Medulla oblongata (tissue), 1 donor: ENCODE measurements around the gene POLE.

Experiments used
- DNase-seq: peaks from one replicate; pipeline ENCODE4 v3.0.0-alpha.2; 2015; ENCODE audit errors: extremely low spot score

POLE gene

DNA sequence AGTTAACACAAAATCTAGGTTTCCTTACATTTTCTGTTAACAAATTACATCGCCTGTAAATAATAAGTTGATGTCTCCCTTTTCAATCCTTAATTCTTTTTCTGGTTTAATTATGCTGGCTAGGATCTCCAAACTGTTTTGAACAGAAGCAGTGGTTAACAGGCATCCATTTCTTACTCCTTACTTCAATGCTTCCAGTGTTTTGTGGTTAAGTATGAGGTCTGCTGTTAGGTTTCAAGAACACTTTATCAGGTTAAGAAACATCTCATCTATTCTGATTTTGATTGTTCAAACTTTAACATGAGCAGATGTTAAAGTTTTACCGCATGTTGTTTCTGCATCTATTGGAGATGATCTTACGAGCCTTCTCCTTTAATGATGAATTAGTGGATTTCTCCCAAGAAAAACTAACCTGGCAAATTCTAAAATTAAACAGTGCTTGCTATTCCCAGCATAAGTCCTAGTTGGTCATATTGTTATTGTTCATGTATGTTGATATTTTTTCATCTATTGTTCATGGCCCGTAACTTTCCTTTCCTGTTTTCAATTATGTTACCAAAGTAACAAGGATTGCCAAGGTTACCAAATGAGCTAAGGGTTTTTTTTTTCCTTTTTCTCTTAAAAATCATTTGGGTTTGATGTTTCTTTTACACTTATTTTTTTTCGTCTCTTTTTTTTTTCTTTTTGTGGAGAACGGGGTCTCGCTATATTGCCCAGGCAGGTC lies 33.4 kb downstream of the POLE start:
- DNase-seq, result no peak

DNA sequence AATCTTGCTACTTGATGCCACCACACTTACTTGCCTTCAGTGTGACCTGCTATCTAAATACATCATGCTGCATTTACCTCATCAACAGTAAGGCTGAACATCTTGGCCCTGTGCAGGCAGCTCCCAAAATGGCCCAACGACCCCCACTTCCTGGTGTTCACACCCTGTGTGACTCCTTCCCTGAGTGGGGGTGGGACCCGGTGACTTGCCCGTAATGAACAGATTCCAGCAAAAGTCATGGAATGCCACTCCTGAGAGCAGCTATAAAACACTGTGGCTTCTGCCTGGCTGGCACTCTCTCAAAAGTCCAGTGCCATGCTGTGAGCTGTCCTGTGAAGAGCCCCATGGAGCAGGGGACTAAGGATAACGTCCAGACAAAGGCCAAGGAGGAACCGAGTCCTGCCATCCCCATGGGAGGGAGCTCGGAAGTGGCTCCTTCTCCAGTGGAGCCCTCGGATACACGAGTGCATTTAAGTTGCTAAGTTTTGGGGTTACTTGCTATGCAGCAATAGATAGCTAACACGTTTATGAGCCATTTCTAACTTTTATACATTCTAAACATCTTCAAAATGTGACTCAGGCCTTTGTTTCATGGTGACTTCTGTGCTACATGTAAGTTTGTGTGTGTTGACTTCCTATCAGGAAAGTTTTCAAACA lies 35.6 kb downstream of the POLE start:
- DNase-seq, result no peak

GRCh38 chr12:132649226-132649945 lies 37.8 kb downstream of the POLE start:
- DNase-seq, result no peak

DNA sequence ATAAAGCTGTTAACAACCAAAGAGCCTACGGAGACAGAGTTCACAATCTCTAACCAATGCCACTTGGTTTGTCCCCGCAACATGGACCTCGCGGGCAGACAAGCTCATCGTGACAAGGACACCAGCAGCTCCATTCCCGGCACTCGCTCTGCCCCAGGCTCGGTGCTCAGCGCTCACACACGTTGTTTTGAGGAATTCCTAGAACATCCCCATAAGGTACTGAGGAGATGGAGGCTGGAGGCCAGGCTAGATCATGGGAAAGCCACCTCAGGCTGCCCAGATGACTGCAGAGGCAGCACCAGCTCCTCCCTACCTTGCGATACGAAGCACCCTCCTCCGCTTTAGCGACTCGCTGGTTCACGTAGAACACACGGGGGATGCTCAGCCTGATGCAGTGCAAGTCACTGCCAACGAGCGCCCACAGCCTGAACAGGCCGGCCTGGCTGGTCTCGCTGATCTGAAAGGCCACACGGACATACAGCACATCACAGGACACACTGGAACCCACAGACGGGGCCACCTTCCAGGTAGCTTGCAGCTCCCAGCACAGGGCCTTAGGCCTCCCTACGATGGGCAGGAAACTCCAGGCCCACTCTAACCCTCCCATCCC lies 38.4 kb downstream of the POLE start:
- no peak for DNase-seq

DNA sequence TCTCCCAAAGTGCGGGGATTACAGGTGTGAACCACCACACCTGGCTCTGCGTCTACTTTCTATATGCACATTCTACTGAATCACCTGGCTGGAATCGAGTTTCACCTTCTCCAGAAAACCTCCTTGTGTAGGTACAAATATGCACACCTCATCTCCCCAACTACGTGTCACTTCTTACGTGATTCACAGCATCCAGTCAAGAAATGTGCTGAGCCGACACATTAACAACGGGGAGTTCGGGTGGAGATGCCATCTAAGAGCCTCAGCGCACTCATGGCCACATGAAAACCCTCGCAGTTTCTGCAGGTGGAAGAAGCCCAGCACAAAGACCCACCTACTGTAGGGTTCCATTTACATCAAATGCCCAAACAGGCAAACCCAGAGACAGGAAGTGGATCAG lies 39.3 kb downstream of the POLE start:
- DNase-seq, result no peak

DNA sequence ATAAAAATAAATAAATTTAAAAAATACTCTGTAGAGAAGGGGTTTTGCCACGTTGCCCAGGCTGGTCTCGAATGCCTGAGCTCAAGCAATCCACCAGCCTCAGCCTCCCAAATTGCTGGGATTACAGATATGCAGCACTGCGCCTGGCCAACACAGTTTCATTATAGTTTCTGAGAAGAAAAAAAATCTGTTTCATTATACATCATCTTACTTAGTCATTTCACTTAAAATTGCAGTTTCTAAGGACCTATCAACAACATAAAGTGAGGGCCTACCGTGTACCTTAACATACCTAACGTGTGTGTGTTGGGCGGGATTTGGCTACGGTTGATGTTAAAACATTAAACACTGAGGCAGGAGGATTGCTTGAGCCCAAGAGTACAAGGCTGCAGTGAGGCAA lies 40.3 kb downstream of the POLE start:
- no peak for DNase-seq

GRCh38 chr12:132642846-132643835 lies 44.0 kb downstream of the POLE start:
- DNase-seq, result no peak

GRCh38 chr12:132641811-132642650 lies 45.1 kb downstream of the POLE start:
- no peak for DNase-seq

- no peak for DNase-seq
These were observed 46.2 kb downstream of the POLE start for GRCh38 chr12:132640936-132641335.

- DNase-seq, result no peak
These were observed 47.1 kb downstream of the POLE start for GRCh38 chr12:132639956-132640520.

DNA sequence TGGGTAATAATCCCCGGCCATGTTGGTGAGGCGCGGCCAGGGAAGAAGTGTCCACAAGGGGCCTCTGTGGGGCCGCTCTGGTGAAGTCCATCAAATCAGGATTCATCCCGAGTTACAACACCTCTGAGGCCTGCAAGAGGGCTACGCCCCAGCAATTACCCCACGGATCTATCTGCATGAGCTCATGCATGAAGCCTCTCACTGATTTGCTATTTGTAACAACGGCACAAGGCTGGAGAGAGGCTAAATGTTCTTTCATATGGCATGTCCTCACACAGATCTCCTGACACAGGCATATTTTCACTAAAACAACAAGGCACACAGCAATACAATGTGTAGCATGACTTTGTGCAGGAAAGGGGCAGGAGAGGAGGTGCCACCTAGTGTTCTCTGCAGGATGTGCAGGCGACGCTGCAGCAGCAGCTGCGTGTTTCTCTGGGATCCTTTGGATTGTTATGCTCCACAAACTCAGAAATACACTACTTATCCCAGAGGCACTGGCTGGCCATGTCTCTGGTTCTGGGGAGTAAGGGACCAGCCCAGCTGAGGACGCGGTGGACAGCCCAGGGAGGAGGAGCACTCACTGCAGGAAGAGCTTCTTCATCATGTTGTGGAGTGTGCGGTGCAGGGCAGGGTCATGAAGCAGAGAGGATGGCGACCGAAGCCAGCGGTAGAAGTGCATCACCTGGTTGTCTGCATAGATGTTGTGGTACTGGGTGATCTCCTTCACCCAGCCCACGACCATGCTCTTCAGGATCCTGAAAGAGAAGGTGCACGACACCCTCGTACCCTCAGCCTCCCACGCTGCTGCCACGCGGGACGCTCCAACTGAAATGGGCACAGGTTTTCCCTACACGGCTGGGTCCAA lies 48.4 kb downstream of the POLE start:
- peak; percentile 15 for DNase-seq

DNA sequence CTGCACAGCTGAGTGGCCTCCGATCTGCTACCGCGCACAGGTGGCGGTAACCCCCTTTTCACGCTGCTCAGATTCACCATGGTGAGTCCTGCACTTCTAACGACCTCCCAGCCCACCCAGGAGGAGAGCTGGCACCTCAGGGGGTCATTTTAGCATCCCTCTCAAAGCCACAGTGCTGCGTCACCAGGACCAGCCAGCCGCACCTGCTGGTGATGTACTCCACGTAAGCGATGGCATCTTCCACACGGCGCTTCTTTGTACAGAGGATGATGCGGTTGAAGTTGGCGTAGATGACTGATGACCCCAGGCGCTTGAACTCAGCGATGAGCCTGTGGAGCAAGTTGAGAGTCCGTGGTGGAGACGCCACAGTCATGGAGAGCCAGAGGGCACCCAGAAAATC lies 49.3 kb downstream of the POLE start:
- DNase-seq, result no peak

GRCh38 chr12:132635076-132635955 lies 51.8 kb downstream of the POLE start:
- no peak for DNase-seq

GRCh38 chr12:132634411-132634990 lies 52.6 kb downstream of the POLE start:
- no peak for DNase-seq

DNA sequence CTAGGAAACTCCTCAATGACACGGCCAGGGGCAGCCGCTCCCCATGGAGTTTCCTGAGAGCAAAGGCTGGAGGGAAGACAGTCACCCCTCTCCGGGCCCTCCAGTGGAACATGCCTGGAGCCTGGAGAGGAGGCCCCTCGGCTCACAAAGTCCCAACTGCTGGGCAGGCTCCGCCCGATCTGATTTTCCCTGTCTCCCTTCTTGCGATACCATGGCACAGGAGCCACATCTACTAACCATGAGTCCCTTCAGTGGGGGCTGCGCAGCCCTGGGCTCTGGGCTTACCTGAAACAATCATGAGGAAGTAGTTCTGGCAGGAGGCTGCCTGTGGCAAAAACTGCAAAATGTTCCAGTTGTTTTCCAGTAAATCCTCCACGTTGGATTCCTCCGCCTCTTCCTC lies 53.2 kb downstream of the POLE start:
- DNase-seq, result no peak

- DNase-seq, result no peak
These were observed 53.7 kb downstream of the POLE start for GRCh38 chr12:132633398-132633797.

- DNase-seq, result no peak
These were observed 54.5 kb downstream of the POLE start for GRCh38 chr12:132632521-132633228.
